Muscle layer of duodenum (tissue), 2 donors: ENCODE results near the gene USP24.

Experiments used
- H3K27ac ChIP-seq: one replicate; pipeline ENCODE4 v1.7.0; 2013; ENCODE audit warnings: mild to moderate bottlenecking, low read length
- H3K27me3 ChIP-seq: one replicate; pipeline ENCODE4 v1.7.0; 2013; ENCODE audit warnings: low read depth, mild to moderate bottlenecking, control low read depth, low read length
- H3K36me3 ChIP-seq, 2 donors: one replicate each; pipeline ENCODE4 v1.7.0; 2013; ENCODE audit warnings: low read length in 2 of 2, control low read depth in 1 of 2, mild to moderate bottlenecking in 1 of 2; ENCODE audit not compliant: insufficient read depth in 2 of 2, control insufficient read depth in 1 of 2
- H3K4me1 ChIP-seq, 2 donors: one replicate each; pipeline ENCODE4 v1.7.0; 2013; ENCODE audit warnings: low read length in 2 of 2, mild to moderate bottlenecking in 2 of 2, control low read depth in 1 of 2, moderate library complexity in 1 of 2; ENCODE audit not compliant: insufficient read depth in 2 of 2, control insufficient read depth in 1 of 2
- H3K4me3 ChIP-seq, 2 donors: one replicate each; pipeline ENCODE4 v1.7.0; 2013; ENCODE audit warnings: low read length in 2 of 2, low read depth in 1 of 2, mild to moderate bottlenecking in 1 of 2
- H3K9me3 ChIP-seq, 2 donors: one replicate each; pipeline ENCODE4 v1.7.0; 2013; ENCODE audit warnings: low read length in 2 of 2, control low read depth in 1 of 2, mild to moderate bottlenecking in 1 of 2; ENCODE audit not compliant: control insufficient read depth in 1 of 2
- donor health status: healthy.

The USP24 gene

DNA sequence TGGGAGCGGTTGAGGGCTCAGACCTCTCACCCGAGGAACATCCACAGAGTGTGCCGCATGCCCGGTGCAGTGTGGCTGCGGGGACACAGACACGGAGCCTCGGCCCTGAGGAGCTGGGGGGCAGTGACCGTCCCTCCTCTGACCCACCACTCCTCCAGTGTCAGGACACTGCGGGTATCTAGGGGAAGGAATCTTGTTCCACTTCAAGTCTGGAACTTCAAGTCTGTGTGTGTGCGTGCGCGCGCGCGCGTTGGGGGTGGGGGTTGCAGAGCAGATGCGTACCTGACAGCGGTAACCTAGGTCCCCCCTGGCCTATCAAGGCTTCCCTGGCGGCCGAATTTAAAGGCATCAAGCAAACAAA, 158.6 kb downstream of the USP24 start:
- Histone ChIP-seq H3K27ac (no peak overlapping the region), H3K27me3 (no peaks in the 10 kb centered on the region), H3K4me3 (no peak overlapping the region)

DNA sequence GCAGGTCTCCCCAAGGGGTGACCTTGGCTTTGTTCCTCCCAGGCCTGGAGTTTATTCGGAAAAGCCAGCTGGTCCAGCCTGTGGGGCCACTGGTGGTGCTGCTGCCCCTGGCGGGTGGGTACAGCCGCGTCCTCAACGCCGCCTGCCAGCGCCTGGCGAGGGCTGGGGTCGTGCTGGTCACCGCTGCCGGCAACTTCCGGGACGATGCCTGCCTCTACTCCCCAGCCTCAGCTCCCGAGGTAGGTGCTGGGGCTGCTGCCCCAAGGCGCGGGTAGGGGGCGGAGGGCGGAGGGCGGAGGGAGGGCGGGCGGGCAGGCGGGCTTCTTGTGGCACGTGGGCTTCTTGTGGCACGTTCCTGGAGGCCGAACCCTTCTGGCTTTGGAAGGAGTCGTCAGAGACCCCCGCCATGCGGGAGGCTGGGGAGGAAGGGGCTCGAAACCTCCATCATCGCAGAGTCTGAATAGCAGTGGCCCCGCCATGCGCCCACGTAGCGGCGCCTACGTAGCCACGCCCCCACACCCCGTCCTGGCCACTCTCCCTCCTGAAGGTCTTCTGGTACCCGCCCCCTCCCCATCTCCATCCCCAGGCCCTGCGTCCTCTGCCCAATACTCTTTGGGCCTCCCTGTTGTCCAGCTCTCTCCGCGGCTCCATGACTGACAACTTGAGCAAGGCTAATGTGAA, 159.1 kb downstream of the USP24 start:
- Histone ChIP-seq H3K4me1 (peaks cover 0 to 8% of the 10 kb centered on the region in 2 donors), H3K4me3 (no peak overlapping the region), H3K27me3 (no peaks in the 10 kb centered on the region), H3K27ac (no peak overlapping the region), H3K36me3 (no peaks in the 10 kb centered on the region), H3K9me3 (no peaks in the 10 kb centered on the region)

More for the DNA sequence above, 158.6 kb downstream of the USP24 start:
- H3K36me3 ChIP-seq, result no peaks in the 10 kb centered on the region
- H3K4me1 ChIP-seq, result peaks cover 0 to 10% of the 10 kb centered on the region in 2 donors
- no peaks in the 10 kb centered on the region for H3K9me3 ChIP-seq

DNA sequence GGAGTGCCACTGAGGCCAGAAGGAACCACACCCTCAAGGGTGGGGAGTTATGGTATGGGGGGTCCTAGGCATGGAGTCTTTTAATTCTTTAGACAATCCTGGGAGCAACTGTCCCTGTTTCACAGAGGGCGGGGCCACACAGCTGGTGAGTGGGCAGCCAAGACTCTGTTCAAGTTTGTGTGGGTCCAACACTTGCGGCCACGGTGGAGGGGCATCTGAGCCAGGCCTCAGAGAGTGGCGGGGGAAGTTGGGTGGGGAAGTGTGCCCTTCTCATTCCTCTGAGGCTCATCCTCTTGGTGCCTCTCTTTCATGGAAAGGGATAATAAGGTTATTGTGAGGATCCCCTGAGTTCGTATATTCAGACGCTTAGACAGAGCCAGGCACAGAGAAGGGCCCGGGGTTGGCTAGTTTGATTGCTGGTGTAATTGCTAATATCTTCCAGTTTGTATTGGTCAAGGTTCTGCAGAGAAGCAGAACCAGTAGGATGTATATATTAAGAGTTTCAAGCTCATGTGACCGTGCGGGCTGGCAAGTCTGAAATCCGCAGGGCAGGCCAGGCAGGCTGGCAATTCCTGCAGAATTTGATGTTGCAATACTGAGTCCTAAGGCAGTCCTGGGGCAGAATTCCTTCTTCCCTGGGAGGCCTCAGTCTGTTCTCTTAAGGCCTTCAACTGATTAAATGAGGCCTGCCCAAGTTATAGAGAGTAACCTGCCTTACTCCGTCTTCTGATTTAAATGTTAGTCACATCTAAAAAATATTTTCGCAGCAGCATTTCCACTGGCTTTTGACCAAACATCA, 159.9 kb downstream of the USP24 start:
- H3K9me3 ChIP-seq, result no peaks in the 10 kb centered on the region
- no peaks in the 10 kb centered on the region for H3K36me3 ChIP-seq
- no peak overlapping the region for H3K27ac ChIP-seq
- H3K4me3 ChIP-seq, result no peak overlapping the region
- no peaks in the 10 kb centered on the region for H3K27me3 ChIP-seq
- no peaks in the 10 kb centered on the region for H3K4me1 ChIP-seq

DNA sequence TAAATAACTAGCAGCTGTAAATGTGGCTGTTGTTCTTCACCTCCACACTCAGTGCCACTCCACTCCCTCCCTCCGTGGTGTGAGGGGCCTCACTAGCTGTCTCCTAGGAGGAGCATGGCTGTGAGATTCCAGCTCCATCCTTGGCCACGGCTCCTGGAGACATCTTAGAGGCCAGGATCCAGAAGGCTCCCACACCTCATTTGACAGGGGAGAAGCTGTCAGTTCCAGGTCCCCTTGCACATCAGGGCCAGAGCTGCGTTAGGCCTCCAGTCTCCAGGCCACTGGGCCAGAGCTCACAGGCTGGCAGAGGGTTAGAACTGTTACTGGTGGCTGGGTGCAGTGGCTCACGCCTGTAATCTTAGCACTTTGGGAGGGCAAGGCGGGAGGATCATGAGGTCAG, 160.8 kb downstream of the USP24 start:
- Histone ChIP-seq H3K4me1 (peaks cover 0 to 8% of the 10 kb centered on the region in 2 donors), H3K27me3 (no peaks in the 10 kb centered on the region), H3K4me3 (no peak overlapping the region), H3K36me3 (no peaks in the 10 kb centered on the region), H3K9me3 (no peaks in the 10 kb centered on the region), H3K27ac (no peak overlapping the region)

DNA sequence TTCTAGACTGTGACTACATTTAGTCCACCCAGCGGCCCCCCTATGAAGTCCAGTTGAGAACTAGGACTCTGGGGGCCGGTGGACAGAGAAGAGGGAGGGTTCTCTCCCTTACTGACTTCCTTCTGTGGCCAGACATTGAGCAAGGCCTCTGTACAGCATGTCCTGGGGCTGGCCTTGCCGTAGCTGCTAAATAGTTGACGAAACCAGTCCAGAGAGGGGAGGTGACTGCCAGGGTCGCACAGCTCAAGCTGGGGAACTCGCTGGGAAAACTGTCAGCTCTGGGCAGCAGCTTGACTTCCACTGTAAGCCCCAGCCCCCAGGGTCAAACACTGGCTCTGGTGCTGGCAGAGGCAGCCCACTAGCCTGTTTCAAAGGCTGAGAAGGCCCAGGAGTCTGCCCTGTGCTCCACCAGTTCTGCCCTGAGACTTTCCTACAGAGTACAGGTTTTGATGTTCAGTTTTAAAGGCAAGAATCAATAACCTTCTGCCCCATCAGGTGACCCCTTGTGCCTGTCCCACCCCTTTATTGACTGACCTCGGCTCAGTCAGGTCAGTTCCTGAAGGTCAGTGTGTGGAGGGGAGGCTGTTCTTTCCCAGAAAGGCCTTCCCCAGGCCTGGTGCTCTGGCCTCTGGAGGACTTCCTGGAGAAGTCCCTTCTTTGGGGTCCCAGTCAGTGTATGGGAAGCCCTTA, 161.8 kb downstream of the USP24 start:
- H3K27ac ChIP-seq, result no peak overlapping the region
- peaks cover 0 to 11% of the 10 kb centered on the region in 2 donors for H3K4me1 ChIP-seq
- H3K36me3 ChIP-seq, result no peaks in the 10 kb centered on the region
- no peaks in the 10 kb centered on the region for H3K27me3 ChIP-seq
- H3K9me3 ChIP-seq, result no peaks in the 10 kb centered on the region
- H3K4me3 ChIP-seq, result no peak overlapping the region

DNA sequence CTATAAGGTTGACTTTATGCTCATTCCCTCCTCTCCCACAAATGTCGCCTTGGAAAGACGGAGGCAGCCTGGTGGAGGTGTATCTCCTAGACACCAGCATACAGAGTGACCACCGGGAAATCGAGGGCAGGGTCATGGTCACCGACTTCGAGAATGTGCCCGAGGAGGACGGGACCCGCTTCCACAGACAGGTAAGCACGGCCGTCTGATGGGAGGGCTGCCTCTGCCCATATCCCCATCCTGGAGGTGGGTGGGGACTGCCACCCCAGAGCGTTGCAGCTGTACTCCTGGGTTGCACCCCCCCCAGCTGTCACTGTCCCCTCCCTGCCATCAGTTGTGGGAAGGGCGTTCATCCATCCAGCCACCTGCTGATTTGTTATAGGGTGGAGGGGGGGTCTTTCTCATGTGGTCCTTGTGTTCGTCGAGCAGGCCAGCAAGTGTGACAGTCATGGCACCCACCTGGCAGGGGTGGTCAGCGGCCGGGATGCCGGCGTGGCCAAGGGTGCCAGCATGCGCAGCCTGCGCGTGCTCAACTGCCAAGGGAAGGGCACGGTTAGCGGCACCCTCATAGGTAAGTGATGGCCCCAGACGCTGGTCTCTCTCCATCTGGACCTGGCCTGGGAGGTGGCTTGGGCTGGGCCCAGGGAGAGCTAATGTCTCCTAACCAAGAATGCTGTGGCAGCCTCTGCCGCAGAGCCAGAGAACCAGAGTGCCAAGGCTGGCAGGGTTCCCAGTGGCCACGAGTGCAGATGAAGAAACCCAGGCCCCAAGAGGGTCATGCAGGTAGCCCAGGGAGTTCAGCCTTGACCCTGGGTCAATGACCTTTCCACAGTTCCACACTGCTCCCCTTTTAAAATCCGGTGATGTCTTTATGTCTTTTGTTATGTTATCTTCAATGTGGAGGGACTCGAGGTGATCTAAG, 162.7 kb downstream of the USP24 start:
- H3K27ac ChIP-seq, result no peak overlapping the region

DNA sequence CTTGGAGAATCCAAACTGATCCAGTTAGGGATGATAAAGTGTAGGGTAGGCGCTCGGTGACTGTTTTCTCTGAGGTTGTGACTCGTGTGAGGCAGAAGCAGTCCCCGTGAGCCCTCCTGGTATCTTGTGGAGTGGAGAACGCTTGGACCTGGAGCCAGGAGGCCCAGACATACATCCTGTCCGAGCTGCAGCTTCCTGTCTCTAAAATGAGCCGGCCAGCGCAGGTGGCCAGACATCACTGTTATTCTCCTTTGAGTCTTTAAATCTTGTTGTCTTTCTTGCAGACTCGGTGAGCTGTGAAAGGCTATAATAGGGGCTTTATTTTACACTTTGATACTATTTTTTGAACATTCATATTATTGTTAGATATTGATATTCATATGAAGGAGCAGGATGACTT, 163.5 kb downstream of the USP24 start:
- H3K9me3 ChIP-seq, result no peaks in the 10 kb centered on the region
- H3K36me3 ChIP-seq, result no peaks in the 10 kb centered on the region
- H3K4me1 ChIP-seq, result peaks cover 0 to 11% of the 10 kb centered on the region in 2 donors
- no peaks in the 10 kb centered on the region for H3K27me3 ChIP-seq
- H3K27ac ChIP-seq, result no peak overlapping the region
- H3K4me3 ChIP-seq, result no peak overlapping the region

More for the DNA sequence above, 162.7 kb downstream of the USP24 start:
- Histone ChIP-seq H3K36me3 (no peaks in the 10 kb centered on the region), H3K9me3 (no peaks in the 10 kb centered on the region), H3K4me1 (peaks cover 0 to 11% of the 10 kb centered on the region in 2 donors), H3K27me3 (no peaks in the 10 kb centered on the region), H3K4me3 (no peak overlapping the region)

DNA sequence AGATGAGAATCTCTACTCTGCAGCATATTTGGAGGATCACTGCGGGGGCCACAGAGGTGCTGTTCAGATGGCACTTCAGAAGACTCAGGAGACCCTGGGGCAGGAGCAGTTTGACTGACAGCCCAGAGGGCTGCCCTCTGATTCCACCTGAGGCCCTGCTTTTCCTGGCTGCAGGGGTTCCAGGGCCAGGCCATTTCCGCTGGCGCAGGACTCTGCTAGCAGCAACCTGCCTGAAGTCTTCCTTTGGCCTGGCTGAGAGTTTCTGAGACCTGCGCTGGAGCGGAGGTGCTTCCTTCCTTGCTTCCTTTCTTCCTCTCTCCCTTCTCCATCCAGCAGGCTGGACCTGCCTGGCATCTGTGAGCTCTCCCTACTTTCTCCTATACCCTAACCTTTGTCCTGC, 164.0 kb downstream of the USP24 start:
- Histone ChIP-seq H3K36me3 (no peaks in the 10 kb centered on the region), H3K4me1 (peaks cover 0 to 11% of the 10 kb centered on the region in 2 donors), H3K4me3 (no peak overlapping the region), H3K9me3 (no peaks in the 10 kb centered on the region), H3K27ac (no peak overlapping the region), H3K27me3 (no peaks in the 10 kb centered on the region)

DNA sequence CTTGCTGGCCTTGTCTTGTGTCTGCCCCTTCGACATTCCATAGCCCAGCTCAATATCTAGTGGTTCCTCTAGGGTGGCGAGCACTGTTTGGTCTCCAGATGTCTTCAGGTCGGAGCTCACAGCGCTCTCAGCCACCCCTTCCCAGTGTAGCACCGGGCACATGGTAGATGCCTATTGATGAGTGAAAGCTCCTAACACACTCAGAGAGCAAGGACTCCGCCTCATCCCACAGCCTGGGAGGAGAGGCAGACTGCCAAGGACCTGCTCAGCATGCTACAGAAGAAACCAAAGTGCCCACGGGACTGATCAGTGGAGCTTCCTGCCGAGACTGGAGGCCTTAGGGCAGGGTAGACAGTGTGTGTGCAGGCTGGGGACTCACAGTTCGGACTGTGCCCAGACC, 164.9 kb downstream of the USP24 start:
- no peaks in the 10 kb centered on the region for H3K9me3 ChIP-seq
- no peaks in the 10 kb centered on the region for H3K27me3 ChIP-seq
- peaks cover 0 to 11% of the 10 kb centered on the region in 2 donors for H3K4me1 ChIP-seq
- H3K36me3 ChIP-seq, result no peaks in the 10 kb centered on the region
- no peak overlapping the region for H3K27ac ChIP-seq
- no peak overlapping the region for H3K4me3 ChIP-seq

DNA sequence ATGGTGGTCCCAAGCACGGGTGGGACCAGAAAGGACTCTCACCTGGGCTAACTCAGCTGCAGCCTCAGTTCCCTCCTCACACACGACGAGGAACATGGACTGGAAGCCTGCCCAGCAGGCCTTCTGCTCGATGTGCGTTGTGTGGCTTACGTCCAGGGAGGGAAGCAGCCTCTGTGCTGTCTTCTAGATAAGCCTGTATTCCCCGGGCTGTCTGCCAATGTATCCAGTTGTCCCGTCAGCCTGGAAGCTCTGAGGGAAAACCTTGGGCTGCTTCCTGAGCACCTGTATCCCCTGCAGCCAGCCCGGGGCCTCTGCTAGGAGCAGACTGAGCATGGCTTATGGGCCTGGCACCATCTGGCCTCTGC, 165.3 kb downstream of the USP24 start:
- H3K36me3 ChIP-seq, result no peaks in the 10 kb centered on the region
- H3K4me1 ChIP-seq, result peaks cover 0 to 11% of the 10 kb centered on the region in 2 donors
- no peaks in the 10 kb centered on the region for H3K27me3 ChIP-seq
- no peaks in the 10 kb centered on the region for H3K9me3 ChIP-seq
- no peak overlapping the region for H3K4me3 ChIP-seq
- no peak overlapping the region for H3K27ac ChIP-seq
